CD4-positive, alpha-beta T cell treated with Interleukin-10 for 1 hour (primary cell): ENCODE data around the gene MIOX.

Source experiments
- DNase-seq: peaks from one replicate; pipeline ENCODE4 v3.0.0-alpha.2; 2020

The MIOX gene

DNA sequence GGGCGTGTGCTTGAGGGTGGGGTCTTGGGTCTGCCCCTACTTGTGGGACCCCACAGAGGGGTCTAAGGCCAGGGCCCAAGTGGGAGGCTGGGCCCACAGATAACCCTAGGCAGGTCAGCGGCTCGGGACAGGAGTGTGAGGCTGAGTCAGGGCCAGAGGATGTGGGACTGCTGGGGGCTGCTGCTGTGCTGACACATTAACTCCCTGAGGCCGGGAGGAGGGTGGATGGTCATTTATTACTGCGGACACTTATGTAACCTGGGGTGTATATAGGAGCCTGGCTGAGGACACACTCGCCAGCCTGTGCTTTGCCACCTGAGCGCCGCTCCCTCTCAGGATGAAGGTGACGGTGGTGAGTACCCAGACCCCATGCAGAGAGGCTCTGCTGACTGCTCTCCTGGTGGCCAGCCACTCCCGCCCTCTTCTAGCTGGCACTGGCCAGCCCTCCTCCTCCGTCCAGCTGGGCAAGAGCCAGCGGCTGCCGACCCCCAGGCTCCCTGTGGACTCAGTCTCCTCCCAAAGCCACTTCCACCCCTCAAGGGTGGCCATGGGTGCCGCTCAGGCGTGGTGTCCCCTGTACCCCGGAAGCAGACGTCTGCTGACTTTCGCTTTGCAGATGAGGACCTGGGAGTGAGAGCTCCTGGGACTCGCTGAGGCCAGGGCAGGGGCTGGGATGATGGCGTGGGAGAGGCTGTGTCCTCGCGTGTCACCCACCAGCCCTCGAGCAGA lies at the start of gene MIOX:
Gene MIOX (plus strand): TSS at position 299 of the 729 bp plus-strand sequence. CDS start 39 bp downstream, at position 338.
- no peak for DNase-seq

DNA sequence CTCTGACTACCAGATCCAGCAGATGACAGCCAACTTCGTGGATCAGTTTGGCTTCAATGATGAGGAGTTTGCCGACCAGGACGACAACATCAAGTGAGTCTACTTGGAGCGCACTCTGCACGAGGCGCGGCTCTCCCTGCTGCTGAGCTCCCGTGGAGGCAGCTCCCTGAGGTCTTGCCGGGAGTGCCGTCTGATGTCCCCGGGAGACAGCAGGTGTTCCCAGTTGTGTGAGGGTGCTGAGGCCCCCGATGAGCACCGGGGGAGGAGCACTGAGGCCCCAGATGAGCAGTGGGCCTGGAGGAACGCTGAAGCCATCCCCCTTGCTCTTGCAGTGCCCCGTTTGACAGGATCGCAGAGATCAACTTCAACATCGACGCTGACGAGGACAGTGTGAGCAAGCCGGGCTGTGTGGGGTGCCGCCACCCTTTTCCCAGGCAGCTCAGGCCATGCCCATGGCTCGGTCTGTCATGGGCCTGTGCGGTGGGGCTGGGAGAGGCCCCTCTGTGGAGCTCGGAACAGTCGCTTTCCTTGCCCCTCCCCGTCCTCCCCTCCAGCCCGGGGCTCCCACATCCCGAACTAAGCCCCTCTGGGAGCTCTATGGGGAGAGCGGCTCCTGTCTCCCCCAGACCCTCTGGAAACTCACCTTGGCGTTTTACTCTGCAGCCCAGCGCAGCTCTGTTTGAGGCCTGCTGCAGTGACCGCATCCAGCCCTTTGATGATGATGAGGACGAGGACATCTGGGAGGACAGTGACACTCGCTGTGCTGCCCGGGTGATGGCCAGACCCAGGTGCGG lies 49.0 kb upstream of the MIOX start:
- DNase-seq: no peak

DNA sequence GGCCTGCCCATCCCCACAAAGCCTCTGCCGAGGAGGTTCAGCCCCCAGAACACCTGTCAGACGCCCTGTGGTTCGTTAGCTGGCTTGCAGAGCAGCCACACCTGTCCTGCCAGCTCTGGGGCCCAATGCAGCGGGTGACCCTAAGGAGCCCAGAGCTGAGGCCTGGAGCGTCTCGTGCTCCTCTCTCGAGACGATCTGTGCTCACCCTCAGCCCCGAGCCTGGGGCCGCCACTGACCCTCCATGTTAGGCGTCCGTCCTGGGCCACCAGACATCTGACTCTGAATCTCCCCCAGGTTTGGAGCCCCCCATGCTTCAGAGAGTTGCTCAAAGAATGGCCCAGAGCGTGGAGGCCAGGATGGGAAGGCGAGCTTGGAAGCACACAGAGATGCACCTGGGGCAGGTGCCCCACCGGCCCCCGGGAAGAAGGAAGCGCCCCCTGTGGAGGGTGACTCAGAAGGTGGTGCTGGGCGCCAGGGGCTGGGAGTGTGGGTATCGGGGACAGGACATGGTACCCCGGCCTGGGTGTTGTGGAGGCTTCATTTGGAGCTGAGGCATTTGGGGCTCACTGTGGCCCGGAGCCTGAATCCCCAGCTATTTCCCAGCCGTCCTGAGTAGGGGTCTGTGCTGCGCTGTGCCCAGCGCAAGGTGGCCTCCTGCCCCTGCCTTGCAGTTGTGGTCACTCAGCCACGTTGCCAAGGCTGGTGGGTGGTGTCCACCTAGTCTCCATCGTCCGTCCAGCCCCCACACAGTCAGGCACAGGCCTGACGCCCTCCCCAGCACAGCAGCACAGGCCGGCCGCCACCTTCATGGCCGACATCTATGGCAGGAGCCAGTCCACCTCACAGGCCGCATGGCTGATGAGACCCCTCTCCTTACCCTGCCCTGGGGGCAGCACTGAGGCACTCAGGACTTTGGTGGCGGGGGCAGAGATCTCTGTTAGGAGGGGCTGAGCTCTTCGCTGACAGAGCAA lies 48.1 kb upstream of the MIOX start:
- no peak for DNase-seq

DNA sequence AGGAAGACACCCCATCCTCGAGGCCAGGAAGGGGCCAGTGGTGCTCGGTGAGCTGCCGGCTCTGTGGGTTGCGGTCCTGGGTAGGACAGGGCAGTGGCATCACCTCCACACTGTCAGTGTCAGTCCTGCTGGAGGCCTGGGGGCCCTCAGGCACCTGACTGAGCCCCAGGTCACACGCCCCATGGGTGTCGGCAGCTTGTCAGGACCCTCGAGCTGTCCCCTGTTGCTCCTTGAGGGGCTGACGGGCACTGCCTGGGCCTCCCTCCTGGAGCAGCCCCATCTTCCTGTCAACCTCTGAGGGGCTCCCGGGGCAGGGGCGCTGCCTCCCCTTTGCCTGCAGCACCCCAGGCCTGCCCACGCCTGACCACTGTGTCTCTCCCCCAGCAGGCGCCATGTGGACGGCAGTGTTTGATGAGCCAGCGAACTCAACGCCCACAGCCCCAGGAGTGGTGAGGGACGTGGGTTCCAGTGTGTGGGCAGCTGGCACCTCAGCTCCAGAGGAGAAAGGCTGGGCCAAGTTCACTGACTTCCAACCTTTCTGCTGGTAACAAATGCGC lies 47.3 kb upstream of the MIOX start:
- DNase-seq: no peak

DNA sequence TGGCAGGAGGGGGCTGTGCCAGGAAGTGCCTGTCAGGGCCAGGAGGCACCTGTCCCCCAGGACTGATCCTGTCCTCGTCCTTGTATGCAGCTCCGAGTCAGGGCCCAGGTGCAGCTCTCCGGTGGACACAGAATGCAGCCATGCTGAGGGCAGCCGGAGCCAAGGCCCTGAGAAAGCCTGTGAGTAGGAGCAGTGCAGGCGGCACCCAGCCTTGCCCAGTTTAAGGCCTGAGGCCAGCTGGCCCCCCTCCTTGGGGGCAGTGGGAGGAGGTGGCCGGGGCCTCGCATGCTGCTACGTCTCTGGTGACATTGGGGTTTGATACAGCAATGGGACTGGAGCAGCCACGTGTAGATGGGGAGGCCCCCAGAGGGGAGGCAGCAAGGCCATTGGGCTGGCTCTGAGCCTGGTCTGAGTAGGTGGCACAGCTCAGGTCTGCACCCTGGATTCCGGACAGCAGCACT lies 46.8 kb upstream of the MIOX start:
- no peak for DNase-seq

DNA sequence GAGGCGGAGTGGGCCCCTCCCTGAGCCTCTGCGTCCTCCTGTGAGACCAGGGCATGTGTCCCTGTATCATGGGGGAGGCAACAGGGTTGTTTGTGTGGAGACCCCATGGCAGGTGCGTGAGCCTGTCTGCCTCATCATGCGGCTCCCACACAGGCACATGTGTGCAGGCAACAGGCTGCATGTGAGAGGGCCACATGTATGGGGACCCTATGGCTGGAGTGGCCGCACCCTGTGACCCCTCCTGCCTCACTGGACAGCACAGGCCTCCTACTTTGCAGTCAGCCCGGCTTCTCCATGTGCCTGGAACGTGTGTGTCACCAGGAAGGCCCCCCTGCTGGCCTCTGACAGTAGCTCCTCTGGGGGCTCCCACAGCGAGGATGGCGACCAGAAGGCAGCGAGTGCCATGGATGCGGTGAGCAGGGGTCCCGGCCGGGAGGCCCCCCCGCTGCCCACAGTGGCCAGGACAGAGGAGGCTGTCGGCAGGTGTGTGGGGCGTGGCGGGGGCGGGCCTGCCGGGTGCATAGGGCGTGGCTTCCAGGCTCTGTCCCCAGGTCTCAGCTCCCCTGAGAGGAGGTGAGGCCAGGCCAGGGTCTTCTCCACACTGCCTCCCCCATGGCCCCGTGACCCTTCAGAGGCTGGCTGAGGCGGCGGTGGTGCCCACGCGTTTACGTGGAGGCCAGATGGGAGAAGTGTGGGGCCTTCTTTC lies 46.0 kb upstream of the MIOX start:
- DNase-seq: no peak

DNA sequence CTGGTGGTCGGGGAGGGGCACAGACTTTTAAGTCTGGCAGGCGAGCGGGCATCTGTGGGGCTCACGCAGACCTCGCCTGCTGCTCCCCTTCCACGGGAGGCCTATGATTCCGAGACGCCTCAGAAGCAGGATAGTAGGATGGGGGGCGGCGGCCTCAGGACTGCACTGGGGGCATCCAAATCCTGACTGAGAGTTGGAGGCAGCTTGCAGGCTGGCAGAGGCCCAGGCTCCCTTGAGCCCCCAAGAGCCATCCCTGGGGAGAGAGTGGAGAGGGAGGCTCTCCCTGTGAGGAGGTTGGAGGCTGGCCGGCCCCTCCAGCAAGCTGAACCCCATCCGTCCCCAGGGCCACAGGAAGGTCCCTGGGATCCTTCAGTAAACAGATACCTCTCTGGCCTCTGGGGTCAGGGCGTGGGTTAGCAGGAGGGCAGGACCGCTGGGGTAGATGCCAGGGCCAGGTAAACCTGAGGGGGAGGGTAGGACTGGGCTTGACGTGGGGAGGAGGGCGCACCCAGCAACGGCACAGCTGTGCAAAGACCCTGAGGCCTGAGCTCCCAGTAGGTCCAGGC lies 45.1 kb upstream of the MIOX start:
- DNase-seq: no peak

DNA sequence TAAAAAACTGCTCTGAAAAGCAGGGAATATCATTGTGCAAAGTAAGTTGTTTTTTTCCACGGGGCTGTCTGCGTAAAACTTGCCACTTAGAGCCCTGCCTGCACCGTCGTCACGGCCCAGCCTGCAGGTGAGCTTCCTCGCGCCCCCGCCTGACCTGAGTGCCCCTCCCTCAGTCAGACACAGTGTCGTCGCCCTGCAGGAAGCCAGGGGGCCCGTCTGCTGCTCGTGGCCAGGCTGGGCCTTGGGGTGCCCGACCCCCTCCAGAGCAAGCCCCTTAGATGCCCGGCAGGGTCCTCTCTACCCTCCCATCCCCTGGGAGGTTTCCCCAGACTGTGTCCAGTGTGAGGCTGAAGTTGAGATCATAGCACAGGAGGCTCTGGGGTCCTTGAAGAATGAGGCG lies 43.5 kb upstream of the MIOX start:
- DNase-seq: no peak

DNA sequence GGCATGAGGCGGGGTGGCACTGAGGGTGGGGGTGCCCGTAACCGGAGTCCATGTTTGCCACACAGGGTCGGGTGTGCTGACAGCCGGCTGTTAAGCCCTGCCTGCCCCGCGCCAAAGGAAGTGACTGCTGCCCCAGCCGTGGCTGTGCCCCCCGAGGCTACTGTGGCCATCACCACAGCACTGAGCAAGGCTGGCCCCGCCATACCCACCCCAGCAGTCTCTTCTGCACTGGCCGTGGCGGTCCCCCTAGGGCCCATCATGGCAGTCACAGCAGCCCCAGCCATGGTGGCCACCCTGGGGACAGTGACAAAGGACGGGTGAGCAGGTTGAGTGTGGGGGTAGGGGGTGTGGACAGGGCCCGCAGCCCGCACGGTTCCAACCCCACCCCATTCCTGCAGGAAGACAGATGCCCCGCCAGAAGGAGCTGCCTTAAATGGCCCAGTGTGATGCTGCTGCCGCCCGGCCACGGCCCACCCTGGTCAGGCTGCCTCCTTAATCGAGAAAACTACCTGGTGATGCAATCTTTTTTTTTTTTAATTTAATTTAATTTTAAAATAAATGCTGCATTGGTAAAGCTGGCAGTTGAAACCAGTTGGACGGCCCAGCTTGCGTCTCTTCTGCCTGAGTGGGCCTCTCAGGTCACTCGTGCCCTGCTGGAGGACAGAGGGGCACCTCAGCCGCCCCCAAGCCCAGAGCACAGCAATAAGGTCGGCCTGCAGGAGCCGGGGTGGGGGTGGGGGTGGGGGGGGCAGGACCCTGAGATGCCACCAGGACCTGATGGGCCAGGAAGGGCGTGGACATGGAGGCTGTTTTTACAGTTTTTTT lies 42.6 kb upstream of the MIOX start:
- DNase-seq: no peak

DNA sequence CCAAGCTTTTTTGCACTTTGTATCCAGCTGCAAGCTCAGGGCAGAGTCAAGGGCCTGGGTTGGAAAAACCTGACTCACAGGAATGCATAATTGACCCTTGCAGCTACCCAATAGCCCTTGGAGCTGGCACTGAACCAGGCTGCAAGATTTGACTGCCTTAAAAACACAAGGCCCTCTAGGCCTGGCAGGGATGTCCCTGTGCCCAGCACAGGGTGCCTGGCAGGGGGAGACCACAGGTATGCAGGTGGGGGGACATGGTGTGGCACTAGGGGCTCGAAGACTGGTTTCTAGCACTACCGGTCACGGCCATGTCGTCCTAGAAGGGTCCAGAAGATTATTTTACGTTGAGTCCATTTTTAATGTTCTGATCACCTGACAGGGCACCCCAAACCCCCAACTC lies 42.0 kb upstream of the MIOX start:
- DNase-seq: no peak

DNA sequence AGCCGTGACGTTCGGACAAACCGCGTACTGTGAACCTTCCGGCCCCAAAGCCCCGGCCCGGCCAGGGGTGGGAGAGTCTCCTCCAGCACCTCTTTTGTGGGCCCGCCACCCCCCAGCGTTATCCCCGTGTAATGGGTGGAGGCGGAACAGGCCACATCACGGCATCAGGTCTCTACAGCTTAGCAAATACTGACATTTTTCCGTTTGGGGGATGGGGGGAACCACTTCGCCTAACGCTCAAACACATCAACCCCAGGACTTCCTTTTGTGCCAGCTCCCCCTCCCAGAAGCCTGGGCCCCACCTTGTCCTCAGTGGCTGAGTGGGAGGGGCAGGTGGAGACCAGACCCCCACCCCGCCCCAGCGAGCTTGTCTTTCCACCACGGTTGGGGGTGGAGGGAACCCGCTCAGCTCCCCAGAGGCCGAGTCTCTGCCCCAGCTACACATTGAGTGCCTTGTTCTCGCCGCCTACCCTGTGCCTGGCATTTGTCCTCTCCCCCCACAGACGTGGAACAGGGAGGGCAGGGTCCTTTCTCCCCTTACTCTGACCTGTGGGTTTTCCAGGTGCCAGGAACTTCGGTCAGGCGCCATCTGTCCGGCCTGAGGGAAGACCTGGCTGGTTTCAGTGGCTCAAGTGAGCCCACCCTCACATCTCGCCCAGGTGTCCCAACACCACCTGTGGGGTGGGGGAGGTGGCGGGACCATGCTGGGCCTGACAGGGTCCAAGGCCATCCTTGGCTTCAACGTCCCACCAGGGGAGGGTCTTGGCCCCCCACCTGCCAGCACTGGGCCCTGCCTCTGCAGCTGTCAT lies 41.4 kb upstream of the MIOX start:
- peak; percentile 54 for DNase-seq

DNA sequence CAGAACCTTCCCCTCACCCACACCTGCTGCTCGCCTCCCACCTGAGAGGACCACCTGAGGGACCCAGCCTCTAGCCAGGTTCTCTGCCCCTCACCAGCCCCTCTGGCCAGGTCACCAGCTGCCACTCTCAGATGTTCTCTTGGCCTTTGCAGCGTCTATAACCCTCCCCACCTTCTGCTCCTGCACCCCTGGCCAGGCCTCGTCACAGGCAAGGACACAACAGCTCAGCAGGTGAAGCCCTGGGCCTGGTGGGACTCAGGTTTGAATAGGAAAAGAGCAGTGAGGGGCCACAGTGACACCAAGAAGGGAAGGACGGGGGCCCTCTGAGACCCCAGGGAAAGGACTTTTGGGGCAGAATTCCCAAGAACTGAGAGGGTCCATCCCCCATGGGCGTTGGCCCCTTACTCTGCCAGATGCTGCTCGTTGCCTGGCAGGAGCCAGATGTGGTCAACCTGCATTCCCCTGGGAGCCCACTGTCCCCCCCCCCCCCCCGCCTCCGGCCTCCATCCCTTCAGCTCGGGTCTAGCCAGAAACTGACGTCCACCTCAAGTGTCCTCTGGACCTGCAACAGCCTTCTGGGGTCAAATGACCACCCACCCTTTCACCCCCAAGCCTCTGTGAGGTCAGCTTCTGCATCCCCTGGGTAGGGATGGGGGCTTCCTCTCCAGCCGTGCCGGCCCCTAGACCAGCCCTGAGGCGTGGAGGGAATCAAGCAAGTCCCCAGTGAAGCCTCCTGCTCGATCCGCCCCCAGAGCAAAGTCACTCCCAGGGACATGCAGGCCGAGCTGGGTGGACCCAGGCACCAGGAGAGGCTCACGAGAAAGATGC lies 40.6 kb upstream of the MIOX start:
- DNase-seq: no peak

DNA sequence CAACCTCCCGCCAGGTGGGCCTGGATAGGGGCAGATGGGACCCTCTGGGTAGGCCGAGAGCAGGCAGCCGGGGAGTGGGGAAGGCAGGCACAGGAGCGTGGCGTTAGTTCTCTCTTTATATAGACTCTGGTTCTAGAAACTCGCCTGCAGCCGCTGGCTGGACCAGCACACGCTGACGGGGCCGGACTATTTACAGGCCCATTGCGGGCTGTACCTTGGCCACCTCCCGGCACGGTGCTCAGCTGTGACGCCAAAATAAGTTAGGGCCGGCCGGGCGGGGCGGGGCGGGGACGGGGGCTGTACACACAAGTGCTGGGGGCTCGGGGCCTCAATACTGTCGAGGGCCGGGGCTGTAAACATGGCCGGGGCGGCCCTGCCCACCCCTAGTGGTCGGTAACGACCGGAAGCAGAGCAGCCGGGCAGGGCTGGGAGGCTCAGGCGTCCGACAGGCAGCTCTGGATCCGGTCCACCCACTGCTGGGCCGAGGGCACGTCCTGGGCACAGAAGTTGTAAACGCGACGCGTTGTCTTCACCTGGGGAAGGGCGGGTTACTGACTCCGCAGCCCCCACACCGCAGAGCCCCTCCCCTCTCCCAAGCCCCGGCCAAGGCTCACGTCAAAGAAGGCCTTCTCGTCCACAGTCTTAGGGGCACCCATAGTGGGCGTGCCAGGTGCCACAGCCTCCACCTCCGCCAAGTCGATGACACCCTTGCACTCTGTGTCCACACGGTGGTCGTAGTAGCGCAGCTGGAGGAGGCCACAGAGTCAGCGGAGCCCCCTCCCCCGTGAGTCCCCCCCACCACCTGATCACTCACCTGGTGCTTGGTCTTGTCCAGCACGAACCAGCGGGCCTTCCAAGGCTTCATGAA lies 39.7 kb upstream of the MIOX start:
- no peak for DNase-seq

DNA sequence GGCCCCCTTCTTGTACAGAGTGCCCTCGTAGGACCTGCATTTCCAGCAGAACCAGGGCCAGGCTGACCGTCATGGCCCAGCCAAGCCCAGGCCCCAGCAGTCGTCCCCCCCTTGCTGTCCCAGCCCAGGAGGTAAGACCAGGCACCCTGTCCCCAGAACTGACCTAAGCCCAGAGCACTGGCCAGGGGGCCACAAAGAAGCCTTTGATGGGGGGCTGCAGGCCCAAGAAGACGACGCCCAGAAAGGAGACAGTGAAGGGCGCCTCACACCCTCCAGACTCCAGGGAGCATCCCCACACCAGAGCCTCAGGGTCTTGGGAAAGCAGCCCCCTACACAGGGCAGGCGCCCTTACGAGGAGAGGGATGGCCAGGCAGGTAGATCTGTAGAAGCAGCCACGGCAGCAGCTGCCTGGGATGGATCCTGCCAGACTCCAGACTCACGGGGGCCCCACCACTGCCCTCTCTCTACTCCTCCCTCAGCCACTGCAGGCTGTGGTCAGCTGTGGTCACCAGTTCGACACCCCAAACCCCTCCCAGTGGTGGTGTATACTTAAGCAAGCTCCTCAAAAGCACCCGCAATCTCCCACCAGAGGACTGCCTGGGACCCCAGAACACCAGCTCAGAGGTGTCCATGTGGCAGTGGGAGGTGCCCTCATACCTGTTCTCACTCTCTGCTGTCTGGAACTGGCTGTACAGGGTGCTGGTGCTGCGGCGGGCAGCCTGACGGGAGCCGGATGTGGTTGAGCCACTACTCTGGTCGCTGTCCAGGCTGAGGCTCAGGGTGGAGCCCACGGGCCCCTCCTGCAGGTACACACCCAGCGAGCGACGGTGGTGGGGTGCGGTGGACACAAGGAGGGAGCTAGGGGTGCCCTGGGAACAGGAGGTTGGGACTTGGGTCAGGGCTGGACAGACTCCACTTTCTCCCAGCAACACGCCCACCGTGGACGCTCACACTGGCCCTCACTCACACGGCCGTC lies 38.8 kb upstream of the MIOX start:
- DNase-seq: no peak

DNA sequence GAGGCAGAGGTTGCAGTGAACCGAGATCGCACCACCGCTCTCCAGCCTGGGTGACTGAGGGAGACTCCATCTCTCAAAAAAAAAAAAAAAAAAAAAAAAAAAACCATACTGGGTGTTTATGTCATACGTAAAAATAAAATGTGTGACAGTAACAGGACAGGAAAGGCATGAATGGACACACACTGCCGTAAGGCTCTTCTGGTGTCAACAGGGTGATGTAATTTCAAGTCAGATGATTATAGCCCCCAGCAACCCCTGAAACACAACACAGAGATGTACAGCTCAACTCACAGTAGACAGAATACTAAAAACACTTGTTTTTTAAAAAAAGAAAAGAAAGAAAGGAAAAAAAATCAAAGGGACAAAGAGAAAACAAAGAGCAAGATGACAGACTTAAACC lies 34.0 kb upstream of the MIOX start:
- DNase-seq: no peak

DNA sequence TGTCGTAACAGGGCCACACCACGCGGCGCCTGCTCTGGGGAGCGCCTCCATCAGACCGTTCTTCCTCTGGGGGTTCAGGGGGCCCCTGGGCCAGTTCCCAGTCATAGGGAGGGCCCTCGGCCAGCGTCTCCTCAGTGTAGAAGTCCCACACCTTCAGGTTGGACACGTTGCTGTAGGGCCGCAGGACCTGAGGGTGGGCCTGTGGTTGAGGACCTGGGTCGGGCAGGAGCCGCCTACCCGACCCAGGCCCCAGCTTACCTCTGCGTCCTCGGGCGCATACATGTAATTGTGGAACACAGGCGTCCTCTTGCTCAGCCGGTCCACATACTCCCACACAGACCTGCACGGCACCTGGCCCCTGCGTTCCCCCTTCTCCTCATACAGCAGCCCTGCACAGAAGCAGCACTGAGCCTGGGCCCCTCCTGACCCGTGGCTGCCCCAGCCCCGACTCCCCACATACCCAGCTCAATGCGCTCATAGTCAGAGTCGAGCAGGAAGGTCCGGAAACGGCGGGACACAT lies 32.0 kb upstream of the MIOX start:
- DNase-seq: no peak

DNA sequence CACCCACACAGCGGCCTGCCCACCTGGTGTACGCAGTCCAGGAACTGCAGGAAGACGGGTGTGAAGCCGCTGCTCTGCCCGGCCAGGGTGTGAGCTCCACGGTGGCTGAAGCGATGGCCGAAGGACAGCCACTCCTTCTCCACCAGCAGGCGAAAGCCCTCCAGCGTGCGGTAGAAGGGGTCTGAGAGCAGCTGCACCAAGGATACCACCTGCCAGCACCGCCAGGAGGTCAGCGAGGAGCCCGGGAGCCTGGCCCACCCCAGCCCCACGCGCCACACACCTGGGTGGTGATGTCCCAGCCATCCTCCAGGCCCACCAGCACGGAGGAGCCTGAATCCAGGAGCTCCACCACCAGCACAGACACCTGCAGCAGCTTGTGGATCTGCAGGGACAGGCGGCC lies 31.5 kb upstream of the MIOX start:
- no peak for DNase-seq
